HAP-1 (cell line): ENCODE data around the gene LBP.
"Not testable (repeated sequence)": the region's sequence is repeated elsewhere in the genome, so short reads cannot be mapped to it uniquely, and the experiment has no call there.

ENCODE experiments used
- DNase-seq, 2 experiments: peaks; one replicate each; pipeline ENCODE4 v3.0.0-alpha.2; 2016 to 2020; ENCODE audit warnings: low spot score in 2 of 2
- H3K27me3 ChIP-seq: fragments of 250-450 bp; sonication (Bioruptor Pico); 2 replicates; pipeline ENCODE4 v1.5.1; 2020; ENCODE audit warnings: low read depth, mild to moderate bottlenecking, moderate library complexity
- H3K36me3 ChIP-seq: fragments of 250-450 bp; sonication (Bioruptor Pico); replicated peaks from 2 replicates; pipeline ENCODE4 v1.5.1; 2020; ENCODE audit warnings: mild to moderate bottlenecking
- H3K4me1 ChIP-seq: fragments of 250-450 bp; sonication (Bioruptor Pico); 2 replicates; pipeline ENCODE4 v1.5.1; 2020; ENCODE audit warnings: mild to moderate bottlenecking
- H3K4me3 ChIP-seq: fragments of 250-450 bp; sonication (Bioruptor Pico); 2 replicates; pipeline ENCODE4 v1.5.1; 2020; ENCODE audit warnings: mild to moderate bottlenecking, moderate library complexity
- H3K9me3 ChIP-seq: fragments of 250-450 bp; sonication (Bioruptor Pico); 2 replicates; pipeline ENCODE4 v1.5.1; 2020; ENCODE audit warnings: mild to moderate bottlenecking, moderate library complexity
- in situ Hi-C: fragments of 300-500 bp; cut with MboI; formaldehyde crosslinking; loops from 3 replicates; pipeline ENCODE4 v1.14.3; 2020; ENCODE audit warnings: low sequenced_read_pairs, inconsistent platforms, mixed read lengths

Gene LBP

DNA sequence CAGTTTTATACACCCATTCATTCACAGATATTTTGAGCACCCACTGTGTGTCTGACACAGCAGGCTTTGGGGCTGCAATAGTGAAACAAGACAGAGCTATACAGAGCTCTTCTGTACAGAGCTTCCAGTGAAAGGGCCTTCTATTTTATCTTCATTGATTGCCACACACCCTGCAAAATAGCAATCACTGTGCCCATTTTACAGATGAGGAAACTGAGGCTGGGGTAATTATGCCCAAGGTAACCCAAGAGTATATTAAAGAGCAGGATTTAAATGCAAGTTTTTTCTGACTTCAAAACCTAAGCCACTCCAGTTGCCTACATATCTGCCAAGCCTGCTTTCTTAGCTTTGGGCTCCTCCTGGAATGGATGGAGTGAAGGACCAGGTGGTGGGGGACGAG lies 37.8 kb upstream of the LBP start:
- Histone ChIP-seq H3K4me3 (no peak overlapping the region), H3K27me3 (peaks cover 7% of the 10 kb centered on the region; the same call in 1 of the 2 replicates), H3K4me1 (no peaks in the 10 kb centered on the region), H3K9me3 (no peaks in the 10 kb centered on the region), H3K36me3 (no peaks in the 10 kb centered on the region)
- in situ Hi-C loops: loop anchor here (10.0 kb wide), 1 partner anchor 64 kb away; no protein-coding TSS in a partner anchor
- no peak for DNase-seq

DNA sequence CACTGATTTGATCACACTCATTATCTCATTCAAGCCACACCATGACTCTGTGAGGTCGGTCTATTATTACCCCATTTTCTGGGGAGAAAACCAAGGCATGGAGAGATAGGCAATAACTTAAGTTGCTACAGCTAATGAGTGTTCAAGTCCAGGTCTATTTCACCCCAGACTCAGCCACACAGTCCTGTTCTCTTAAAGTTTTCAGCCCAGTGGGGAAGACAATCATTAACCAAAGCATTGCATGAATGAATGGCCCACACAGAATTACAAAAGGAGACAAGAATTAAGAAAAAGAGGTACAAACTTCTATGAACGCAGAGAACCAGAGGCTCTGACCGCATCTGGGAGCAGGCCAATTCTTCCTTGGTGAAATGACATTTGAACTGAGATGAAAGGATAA lies 35.2 kb upstream of the LBP start:
- Histone ChIP-seq H3K36me3 (no peaks in the 10 kb centered on the region), H3K4me3 (no peak overlapping the region), H3K4me1 (no peaks in the 10 kb centered on the region), H3K27me3 (no peaks in the 10 kb centered on the region), H3K9me3 (no peaks in the 10 kb centered on the region)
- no peak for DNase-seq
- in situ Hi-C loops: no loop called here

DNA sequence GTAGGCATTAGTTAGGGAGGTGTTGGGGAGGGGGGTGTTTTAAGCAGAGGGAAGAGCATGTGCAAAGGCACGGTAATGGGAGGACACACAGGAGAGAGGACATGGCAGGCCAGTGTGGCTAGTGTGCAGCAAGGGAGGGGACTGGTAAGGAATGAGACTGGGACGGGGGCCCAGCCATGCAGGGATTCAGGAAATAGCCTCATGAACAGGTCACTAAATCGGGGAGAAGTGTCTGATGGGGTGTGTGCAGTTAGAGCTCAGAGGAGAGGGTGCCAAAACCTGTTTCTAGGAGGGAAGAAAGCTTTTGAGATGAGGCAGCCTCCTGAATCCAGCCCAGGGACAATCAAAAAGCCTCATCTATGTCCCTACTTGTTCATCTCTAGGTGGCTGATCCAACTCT lies 34.8 kb upstream of the LBP start:
- DNase-seq: no peak
- Histone ChIP-seq H3K4me1 (no peaks in the 10 kb centered on the region), H3K9me3 (no peaks in the 10 kb centered on the region), H3K27me3 (no peaks in the 10 kb centered on the region), H3K4me3 (no peak overlapping the region), H3K36me3 (no peaks in the 10 kb centered on the region)
- in situ Hi-C loops: no loop called here

DNA sequence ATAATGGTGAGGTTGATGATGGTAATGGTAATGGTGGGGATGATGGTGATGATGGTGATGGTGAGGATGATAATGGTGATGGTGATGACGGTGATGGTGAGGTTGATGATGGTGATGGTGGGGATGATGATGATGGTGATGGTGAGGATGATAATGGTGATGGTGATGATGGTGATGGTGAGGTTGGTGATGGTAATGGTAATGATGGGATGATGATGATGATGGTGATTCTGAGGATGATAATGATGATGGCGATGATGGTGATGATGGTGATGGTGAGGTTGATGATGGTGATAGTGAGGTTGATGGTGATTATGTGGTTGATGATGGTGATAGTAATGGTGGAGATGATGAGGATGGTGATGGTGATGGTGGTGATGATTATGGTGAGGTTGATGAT lies 32.6 kb upstream of the LBP start:
- H3K36me3 ChIP-seq: no peaks in the 10 kb centered on the region
- no peak for DNase-seq
- H3K4me1 ChIP-seq: no peaks in the 10 kb centered on the region
- H3K9me3 ChIP-seq: no peaks in the 10 kb centered on the region
- H3K27me3 ChIP-seq: no peaks in the 10 kb centered on the region
- in situ Hi-C loops: no loop called here
- no peak overlapping the region for H3K4me3 ChIP-seq

DNA sequence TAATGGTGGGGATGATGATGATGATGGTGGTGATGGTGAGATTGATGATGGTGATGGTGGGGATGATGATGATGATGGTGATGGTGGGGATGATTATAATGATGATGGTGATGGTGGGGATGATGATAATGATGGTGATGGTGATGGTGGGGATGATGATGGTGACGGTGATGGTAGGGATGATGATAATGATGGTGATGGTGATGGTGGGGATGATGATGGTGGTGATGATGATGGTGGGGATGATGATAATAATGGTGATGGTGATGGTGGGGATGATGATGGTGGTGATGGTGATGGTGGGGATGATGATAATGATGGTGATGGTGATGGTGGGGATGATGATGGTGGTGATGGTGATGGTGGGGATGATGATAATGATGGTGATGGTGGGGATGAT lies 31.9 kb upstream of the LBP start:
- DNase-seq, H3K36me3 ChIP-seq, H3K4me1 ChIP-seq, H3K27me3 ChIP-seq, in situ Hi-C loops, H3K4me3 ChIP-seq, H3K9me3 ChIP-seq: not testable (repeated sequence)

DNA sequence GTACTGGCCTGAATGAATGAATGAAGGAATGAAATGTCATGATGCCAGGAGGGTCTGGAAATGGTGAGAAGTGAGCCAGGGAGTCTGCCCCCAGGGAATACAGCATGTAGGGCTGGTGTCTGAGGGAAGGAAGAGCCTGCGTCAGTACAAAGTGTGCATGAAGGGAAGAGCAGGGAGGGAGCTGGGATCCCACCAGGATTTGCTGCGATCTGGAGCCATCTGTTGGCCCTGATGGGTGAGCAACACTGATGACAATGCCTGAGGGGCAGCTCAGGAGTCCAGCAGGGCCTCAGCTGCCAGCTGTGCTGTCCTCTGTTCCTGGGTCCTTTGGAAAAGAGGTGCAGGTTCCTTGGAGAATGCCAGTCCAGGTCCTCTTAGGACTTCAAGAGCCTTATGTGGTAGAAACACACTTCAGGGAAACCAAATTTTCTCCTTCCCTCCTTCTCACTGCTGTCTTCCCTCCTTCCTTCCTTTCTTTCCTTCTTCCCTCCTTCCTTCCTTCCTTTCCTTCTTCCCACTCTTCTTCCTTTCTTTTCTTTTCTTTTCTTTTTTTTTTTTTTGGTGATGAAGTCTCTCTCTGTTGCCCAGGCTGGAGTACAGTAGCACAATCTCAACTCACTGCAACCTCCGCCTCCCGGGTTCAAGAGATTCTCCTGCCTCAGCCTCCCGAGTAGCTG lies 30.9 kb upstream of the LBP start:
- no peak for DNase-seq
- no peaks in the 10 kb centered on the region for H3K9me3 ChIP-seq
- H3K4me1 ChIP-seq: no peaks in the 10 kb centered on the region
- no peak overlapping the region for H3K4me3 ChIP-seq
- H3K27me3 ChIP-seq: no peaks in the 10 kb centered on the region
- in situ Hi-C loops: no loop called here
- no peaks in the 10 kb centered on the region for H3K36me3 ChIP-seq

DNA sequence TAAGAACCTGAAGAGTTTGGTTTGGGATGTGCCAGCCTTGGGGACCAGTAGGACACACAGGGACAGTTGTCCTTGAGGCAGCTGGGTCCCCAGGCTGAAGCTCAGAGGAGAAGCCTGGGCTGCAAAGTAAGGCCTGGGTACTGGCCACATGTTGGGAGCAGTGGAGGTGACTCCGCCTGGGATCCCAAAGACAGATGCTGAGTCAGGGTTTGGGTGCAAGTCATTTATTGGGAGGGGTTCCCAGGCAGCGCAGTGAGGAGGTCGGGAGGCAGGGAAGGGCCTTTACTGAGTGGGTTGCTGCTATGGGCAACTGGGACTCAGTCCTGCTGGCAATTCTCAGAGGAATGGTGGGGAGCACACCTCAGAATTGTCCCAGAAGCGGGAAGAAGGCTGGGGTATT lies 29.9 kb upstream of the LBP start:
- Histone ChIP-seq H3K36me3 (no peaks in the 10 kb centered on the region), H3K4me1 (no peaks in the 10 kb centered on the region), H3K27me3 (no peaks in the 10 kb centered on the region), H3K4me3 (no peak overlapping the region), H3K9me3 (no peaks in the 10 kb centered on the region)
- DNase-seq: no peak
- in situ Hi-C loops: no loop called here

DNA sequence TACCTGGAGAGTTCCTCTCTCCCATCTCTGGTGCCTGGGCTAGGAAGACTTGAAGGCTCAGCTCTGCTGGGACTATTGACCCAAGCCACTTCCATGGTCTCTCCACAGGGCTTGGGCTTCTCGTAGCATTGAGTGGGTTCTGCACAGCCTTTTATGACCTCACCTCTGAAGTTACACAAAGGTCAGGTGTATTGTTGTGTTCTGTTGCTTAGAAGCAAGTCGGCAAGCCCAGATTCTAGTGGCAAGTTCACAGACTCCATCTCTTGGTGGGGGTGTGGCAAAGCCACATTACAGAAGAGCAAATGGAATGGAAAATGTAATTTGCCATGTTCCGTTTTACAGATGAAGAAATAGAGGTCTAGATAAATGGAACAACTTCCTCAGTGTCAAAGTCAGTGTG lies 28.9 kb upstream of the LBP start:
- Histone ChIP-seq H3K4me1 (no peaks in the 10 kb centered on the region), H3K36me3 (no peaks in the 10 kb centered on the region), H3K9me3 (no peaks in the 10 kb centered on the region), H3K27me3 (0 out of 2 replicates have a peak, but pooled peaks cover 3% of the 10 kb centered on the region), H3K4me3 (no peak overlapping the region)
- no peak for DNase-seq
- in situ Hi-C loops: no loop called here

DNA sequence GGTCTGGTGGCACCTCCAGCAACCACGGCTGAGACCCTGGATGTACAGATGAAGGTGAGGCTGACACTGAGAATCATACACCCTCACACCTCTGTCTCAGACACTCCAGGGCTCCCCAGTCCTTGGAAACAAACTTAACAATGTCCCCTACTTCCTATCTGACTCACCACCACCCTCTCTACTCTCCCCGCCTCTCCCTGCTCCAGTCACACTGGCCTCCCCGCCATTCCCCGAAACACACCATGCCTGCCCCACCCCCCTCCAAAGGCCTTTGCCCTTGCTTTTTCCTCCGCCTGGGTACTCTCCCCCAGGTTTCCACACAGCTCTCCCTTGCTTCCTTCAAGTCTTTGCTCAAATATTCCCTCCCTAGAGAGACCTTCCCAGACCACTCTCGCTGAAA lies 26.1 kb upstream of the LBP start:
- Histone ChIP-seq H3K9me3 (no peaks in the 10 kb centered on the region), H3K4me3 (no peak overlapping the region), H3K36me3 (no peaks in the 10 kb centered on the region), H3K27me3 (0 out of 2 replicates have a peak, but pooled peaks cover 4% of the 10 kb centered on the region), H3K4me1 (no peaks in the 10 kb centered on the region)
- in situ Hi-C loops: no loop called here
- no peak for DNase-seq

DNA sequence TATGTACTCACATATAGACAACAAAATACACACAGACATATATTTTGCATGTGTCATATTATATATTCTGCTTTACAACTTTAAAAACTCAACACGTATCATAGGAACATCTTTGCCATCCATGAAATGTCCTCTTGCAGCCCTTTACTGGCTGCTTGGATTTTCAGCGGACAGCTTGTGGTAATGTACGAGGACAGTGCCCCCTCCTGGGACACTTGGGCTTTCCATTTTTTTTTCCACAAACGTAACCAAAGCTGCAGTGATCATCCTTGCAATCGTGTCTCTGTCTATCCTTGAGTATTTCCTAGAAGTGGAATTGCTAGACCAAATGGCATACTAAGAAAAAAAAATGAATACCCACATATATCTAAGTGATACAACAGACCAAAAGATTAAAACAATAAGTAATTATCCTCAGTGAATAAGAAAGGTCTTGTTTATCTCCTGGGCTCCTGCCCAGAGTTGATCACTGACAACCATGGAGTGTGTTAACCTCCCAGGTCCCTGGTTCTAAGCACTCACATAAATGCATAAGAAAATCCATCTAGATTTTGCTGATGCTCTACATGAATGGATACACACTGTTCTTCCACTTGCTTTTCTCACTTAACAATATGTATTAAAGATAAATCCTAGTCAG lies 24.2 kb upstream of the LBP start:
- H3K27me3 ChIP-seq: 0 out of 2 replicates have a peak, but pooled peaks cover 4% of the 10 kb centered on the region
- H3K36me3 ChIP-seq: no peaks in the 10 kb centered on the region
- no peak for DNase-seq
- in situ Hi-C loops: no loop called here
- H3K4me1 ChIP-seq: no peaks in the 10 kb centered on the region
- no peak overlapping the region for H3K4me3 ChIP-seq
- no peaks in the 10 kb centered on the region for H3K9me3 ChIP-seq

DNA sequence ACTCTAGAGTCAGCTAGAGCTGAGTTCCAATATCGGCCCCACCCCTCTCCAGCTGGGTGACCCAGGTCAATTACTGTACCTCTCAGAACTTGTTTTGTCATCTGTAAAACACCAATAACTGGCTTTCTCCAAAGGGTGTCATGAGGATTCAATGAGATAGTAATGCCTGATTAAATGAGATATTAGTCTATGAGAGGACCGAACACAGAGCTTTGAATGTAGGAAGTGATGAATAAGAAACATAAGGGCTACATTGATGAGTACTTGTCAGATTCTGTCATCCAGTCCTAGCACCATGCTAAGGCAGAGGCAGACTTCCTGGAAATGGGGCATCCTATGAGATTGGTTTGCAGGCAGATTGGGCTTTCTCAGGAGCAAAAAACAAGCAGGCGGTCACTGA lies 22.1 kb upstream of the LBP start:
- Histone ChIP-seq H3K36me3 (no peaks in the 10 kb centered on the region), H3K4me3 (no peak overlapping the region), H3K4me1 (no peaks in the 10 kb centered on the region), H3K27me3 (0 out of 2 replicates have a peak, but pooled peaks cover 4% of the 10 kb centered on the region), H3K9me3 (no peaks in the 10 kb centered on the region)
- in situ Hi-C loops: no loop called here
- no peak for DNase-seq

DNA sequence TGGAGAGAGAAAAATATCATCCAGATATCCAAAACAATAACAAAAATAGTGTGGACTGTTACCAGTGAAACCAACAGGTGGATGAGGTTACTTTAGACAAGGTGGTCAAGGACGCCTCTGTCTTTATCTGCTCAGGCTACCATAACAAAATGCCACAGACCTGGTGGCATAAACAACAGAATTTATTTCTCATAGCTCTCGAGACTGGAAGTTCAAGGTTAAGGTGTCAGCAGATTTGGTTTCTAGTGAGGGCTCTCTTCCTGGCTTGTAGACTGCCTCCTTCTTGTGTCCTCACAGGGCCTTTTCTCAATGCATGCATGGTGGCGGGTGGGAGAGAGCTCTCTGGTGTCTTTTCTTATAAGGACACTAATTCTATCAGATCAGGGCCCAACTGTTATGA lies 21.1 kb upstream of the LBP start:
- Histone ChIP-seq H3K36me3 (no peaks in the 10 kb centered on the region), H3K4me1 (no peaks in the 10 kb centered on the region), H3K4me3 (no peak overlapping the region), H3K9me3 (no peaks in the 10 kb centered on the region), H3K27me3 (0 out of 2 replicates have a peak, but pooled peaks cover 4% of the 10 kb centered on the region)
- DNase-seq: no peak
- in situ Hi-C loops: no loop called here

DNA sequence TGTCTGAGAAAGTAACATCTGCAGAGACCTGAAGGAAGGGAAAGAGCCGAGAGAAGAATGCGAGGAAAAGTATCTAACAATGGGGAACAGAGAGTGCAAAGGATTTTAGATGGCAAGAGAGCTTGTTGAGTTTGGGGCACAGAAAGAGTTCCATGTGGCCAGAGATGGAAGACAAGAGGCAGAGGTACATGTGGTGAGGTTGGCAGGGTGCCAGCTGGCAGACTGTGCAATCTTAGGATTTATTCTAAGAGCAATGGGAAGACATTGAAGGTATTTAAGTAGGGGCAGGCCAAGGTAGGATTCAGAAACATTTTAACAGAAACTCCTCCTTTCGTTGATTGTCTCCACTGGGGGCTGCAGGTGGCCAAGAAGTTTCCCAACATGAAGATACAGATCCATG lies 20.4 kb upstream of the LBP start:
- H3K36me3 ChIP-seq: no peaks in the 10 kb centered on the region
- no peak for DNase-seq
- H3K9me3 ChIP-seq: no peaks in the 10 kb centered on the region
- 0 out of 2 replicates have a peak, but pooled peaks cover 4% of the 10 kb centered on the region for H3K27me3 ChIP-seq
- H3K4me3 ChIP-seq: no peak overlapping the region
- no peaks in the 10 kb centered on the region for H3K4me1 ChIP-seq
- in situ Hi-C loops: no loop called here

DNA sequence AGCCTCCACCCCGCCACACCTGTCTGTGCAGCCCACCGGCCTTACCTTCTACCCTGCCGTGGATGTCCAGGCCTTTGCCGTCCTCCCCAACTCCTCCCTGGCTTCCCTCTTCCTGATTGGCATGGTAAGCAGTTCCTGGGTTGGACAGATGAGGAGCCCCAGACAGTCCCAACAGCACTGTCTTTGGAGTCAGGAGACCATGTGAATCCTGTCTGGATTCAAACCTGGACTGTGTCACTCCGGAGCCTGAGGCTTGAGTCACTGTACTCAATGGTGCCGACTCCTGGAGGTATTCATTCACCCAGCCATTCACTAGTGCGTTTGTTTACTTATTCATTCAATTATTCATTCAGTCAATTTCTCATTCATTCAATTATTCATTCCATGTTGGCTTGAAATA lies 20.0 kb upstream of the LBP start:
- Histone ChIP-seq H3K36me3 (no peaks in the 10 kb centered on the region), H3K4me3 (no peak overlapping the region), H3K9me3 (no peaks in the 10 kb centered on the region), H3K4me1 (no peaks in the 10 kb centered on the region), H3K27me3 (0 out of 2 replicates have a peak, but pooled peaks cover 4% of the 10 kb centered on the region)
- in situ Hi-C loops: no loop called here
- DNase-seq: no peak
